T-helper 22 cell (primary cell): ENCODE data around the gene CASKIN2.
"Not testable (repeated sequence)": the region's sequence is repeated elsewhere in the genome, so short reads cannot be mapped to it uniquely, and the experiment has no call there.

Experiments used
- DNase-seq: peaks from one replicate; pipeline ENCODE4 v3.0.0-alpha.2; 2020; ENCODE audit warnings: low read depth

The CASKIN2 gene

DNA sequence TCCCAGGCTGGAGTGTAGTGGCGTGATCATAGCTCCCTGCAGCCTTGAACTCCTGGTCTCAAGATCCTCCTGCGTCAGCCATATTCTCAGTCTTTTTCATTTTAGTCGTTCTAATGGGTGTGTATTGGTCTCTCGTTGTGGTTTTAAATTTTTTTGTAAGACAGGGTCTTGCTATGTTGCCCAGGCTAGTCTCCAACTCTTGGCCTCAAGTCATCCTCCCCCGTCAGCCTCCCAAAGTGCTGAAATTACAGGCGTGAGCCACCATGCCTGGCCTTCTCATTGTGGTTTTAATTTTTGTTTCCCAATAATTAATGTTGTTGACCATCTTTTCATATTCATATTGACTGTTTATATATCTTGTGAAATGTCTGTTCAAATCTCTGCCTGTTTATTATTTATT is 50.3 kb downstream of the CASKIN2 start:
- no peak for DNase-seq

DNA sequence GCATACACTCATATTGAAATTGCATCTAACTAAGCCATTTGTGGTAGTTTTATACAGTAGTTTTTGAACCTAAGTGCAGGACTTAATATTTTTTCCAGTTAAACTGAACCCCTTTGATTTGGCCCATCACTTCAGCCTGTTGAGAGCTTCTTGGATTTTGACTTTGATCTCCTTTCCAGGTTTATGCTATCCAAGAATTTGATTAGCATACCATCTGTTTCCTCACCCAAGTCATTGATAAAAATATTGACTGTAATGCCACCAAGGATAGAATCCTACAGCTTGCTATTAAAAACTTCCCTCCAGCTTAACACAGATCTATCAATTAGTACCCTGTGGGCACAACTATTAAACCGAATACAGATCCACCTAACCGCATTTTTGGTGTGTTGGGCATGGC is 51.7 kb downstream of the CASKIN2 start:
- no peak for DNase-seq

GRCh38 chr17:75460295-75460694 is 55.0 kb downstream of the CASKIN2 start:
- DNase-seq = no peak

- DNase-seq = no peak
Observed at GRCh38 chr17:75459590-75460267, 55.6 kb downstream of the CASKIN2 start.

DNA sequence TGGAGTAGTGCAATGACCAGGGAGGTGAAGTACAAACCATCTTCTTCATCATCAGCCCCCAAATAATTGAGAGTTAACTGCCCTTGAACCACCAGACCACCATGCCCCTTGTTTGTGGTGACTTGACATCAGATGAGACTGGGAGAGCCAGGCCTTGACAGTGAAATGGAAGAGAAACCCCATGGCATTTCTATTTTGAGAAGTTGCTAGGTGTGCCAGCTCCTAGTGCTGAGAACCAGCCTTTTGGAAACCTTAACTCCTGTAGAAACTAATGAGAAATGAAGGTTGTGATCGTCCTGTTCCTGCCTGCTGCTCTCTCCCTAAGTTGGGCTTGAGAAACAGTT is 56.1 kb downstream of the CASKIN2 start:
- no peak for DNase-seq

GRCh38 chr17:75457047-75457654 is 58.2 kb downstream of the CASKIN2 start:
- no peak for DNase-seq

DNA sequence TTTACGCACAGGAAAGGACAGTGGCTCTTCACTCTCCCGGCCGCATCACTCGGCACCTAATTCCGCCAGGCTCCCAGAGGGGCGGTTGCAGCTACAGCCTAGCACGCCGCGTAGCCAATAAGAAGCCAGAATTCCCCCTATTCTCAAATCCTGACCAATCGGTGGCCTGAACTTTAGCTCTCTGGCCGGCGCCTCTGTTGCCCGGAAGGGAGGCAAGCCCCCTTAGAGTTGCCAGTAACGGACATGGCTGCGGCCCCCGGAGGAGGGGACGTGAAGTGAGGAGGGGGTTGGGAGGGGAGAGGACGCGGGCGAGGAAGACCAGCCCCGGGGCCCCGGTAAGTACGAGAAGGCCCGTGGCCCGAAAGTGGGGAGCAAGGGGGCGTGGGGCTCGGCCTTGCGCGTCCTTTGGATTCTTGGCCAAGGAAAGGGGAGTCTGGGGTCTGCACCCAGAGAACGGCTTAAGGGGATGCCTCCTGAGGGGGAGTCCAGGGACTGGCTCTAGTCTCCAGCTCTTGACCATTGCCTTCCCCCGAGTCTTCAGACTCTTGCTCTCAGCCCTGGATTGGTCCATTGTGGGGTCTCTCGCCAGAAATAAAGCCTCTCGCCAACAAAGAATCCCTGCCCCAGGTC is 58.8 kb downstream of the CASKIN2 start, which contains the start of gene TMEM94:
TSS of gene TMEM94 (plus strand) at position 219 of the 630 bp plus-strand sequence. CDS start 15,271 bp downstream, outside the sequence.
- DNase-seq = peak; percentile 87

DNA sequence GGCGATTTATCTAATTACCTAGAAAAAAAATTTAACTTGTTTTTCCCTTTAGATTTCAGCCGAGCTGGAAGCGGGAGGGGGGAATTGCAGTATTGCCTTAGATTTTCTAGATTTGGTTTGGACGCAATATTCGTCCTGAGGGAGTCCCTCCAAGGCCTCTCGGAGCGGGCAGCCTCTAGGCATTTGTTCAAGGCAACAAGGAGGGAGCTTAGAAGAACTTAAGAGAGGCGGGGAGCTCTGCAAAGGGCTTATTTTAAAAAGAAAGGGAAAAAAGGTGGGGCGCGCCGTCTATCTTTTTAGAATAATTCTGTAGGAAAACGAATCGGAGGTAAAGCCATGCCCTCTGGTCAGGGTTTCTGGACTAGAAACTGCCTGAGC is 59.3 kb downstream of the CASKIN2 start:
- DNase-seq = no peak

GRCh38 chr17:75454672-75455071 is 60.7 kb downstream of the CASKIN2 start:
- not testable (repeated sequence) for DNase-seq

DNA sequence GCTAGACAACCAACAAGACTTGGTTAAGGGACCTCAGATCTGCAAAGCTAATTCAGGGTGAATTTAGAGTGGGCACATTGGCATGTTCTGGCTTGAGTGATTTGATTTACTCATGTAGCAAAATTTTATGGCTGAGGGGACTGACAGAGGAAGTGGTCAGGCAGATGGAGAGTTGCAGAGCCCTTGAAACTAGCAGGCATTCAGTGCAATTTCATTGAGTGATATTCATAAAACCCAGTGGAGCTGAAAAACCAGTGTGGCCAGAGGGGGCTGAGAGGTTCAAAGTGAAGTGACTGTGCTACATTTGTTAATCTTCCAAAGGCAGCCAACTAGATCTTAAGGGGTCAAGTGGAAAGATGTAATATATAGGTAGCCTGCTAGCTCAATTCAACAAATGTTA is 61.1 kb downstream of the CASKIN2 start:
- DNase-seq = no peak

GRCh38 chr17:75450270-75450669 is 65.1 kb downstream of the CASKIN2 start:
- no peak for DNase-seq
